ENCODE results near the gene OR9A4.

The OR9A4 gene

GRCh38 chr7:141880960-141881359 lies 35.2 kb upstream of the OR9A4 start (continued):
- TF ChIP-seq ZNF449 (tag by site-specific recombination; IDR thresholded peaks at IDR 0.05) (no peak), ZBTB8A (tag by site-specific recombination; IDR thresholded peaks at IDR 0.05) (no peak), PRDM4 (tag by site-specific recombination; IDR thresholded peaks at IDR 0.05) (no peak), ZBTB10 (tag by site-specific recombination; IDR thresholded peaks at IDR 0.05) (no peak), ZNF2 (tag by site-specific recombination; IDR thresholded peaks at IDR 0.05) (no peak), CTCF (tag by site-specific recombination; IDR thresholded peaks at IDR 0.05) (no peak), ZNF175 (tag by site-specific recombination; IDR thresholded peaks at IDR 0.05) (no peak), ZSCAN23 (tag by site-specific recombination; IDR thresholded peaks at IDR 0.05) (no peak), HOXA7 (CRISPR knock-in tag; IDR thresholded peaks at IDR 0.05; ENCODE audit: borderline replicate concordance) (no peak)

GRCh38 chr7:141884539-141885225 lies 31.5 kb upstream of the OR9A4 start:
- Histone ChIP-seq H3K4me3 (ENCODE audit: low read depth, low read length) (no peak overlapping the region), H3K4me1 (ENCODE audit: control insufficient read depth, insufficient read depth, low read length) (no peaks in the 10 kb centered on the region), H3K9me3 (ENCODE audit: control insufficient read depth, insufficient read depth, low read depth, low read length) (no peaks in the 10 kb centered on the region), H3K27ac (ENCODE audit: extremely low read depth, low read depth, low read length) (no peak overlapping the region), H3K36me3 (ENCODE audit: control insufficient read depth in 2 of 2, insufficient read depth in 1 of 2, low read length in 2 of 2) (no peaks in the 10 kb centered on the region)
- CTCF ChIA-PET, result no interaction called here
- POLR2A ChIA-PET, result no interaction called here
- TF ChIP-seq INSM2 (tag by site-specific recombination; IDR thresholded peaks at IDR 0.05) (no peak), ZNF549 (tag by site-specific recombination; IDR thresholded peaks at IDR 0.05) (no peak), ZNF341 (tag by site-specific recombination; IDR thresholded peaks at IDR 0.05; ENCODE audit: low read depth) (no peak), ATF2 (tag by site-specific recombination; IDR thresholded peaks at IDR 0.05; ENCODE audit: low read depth) (no peak), ZNF600 (tag by site-specific recombination; IDR thresholded peaks at IDR 0.05) (no peak), ZNF184 (tag by site-specific recombination; IDR thresholded peaks at IDR 0.05) (no peak), OVOL3 (tag by site-specific recombination; IDR thresholded peaks at IDR 0.05) (no peak), ZNF639 (tag by site-specific recombination; IDR thresholded peaks at IDR 0.05) (no peak), ZNF214 (tag by site-specific recombination; IDR thresholded peaks at IDR 0.05; ENCODE audit: borderline replicate concordance) (no peak), ZNF571 (tag by site-specific recombination; IDR thresholded peaks at IDR 0.05) (no peak)

All from HEK293 (cell line).